GM18868 (cell line): ENCODE measurements around the gene WWC1.
A peak's percentile ranks its signal among the peaks of the same experiment; 100 is the strongest.
"Not testable (repeated sequence)": the region's sequence is repeated elsewhere in the genome, so short reads cannot be mapped to it uniquely, and the experiment has no call there.

Experiments used
- ATAC-seq: cut with Tn5 transposase; IDR thresholded peaks from one replicate; pipeline ENCODE4 v1.9.1; 2021; ENCODE audit warnings: mild to moderate bottlenecking, moderate library complexity; ENCODE audit not compliant: unreplicated experiment

Gene WWC1

DNA sequence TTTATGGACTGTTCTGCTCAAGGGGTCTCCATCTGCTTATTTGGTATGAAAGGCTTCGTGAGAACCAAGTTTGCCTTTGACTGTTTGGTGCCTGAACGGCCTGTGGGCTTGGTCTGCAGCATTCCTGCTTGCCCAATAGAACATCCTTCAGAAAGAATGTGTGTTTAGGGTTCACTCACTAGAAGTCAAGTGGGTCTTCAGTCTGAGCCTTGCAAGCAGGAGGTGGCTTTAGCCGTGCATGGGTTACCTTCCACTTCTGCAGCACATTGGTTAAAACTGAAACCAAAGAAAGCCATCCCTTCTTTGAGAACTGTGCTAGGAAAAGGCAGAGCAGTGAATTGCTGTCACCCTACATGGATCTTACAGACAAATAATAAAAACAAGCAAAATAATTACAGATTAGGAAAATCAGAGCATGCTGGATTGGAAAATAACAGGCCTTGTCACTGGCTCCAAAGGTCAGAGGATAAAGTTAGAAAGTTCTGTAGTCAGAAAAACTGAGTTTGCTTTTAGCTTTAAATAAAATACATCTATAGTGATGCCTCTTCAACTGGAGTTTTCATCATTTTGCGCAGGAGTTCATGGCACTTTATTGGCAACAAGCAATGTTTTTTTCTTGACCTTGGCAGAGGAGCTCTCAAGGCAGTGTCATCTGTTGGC is 16.6 kb downstream of the WWC1 start:
- peak; percentile 49 for ATAC-seq

DNA sequence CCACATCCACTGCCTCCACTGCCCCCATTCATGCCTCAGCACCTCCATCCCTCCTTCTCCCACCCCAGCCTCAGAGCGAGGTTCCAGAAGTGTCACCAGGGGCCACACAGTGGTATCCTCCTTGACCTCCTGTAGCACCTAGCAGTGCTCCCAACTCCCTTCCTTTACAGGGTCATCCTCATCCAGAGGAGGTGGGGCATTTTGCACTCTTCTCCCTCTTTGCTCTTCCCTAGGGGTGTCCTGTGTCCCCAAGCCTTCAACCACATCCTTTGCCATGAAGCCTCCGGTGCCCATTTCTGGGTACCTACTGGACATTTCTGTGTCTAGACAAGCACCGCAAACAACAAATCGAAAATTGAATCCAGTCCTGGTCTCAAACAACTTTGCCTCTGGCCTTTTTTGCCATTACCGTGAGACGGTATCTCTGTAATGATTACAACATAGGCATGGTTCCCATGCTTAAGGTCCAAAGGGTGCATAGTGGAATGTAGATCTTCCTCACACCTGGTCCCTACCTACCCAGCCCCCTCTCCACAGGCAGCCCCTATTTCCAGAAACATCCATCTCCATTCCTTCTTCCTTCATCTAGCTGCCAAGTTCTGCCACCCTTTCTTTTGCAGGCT is 17.6 kb downstream of the WWC1 start:
- ATAC-seq: no peak

DNA sequence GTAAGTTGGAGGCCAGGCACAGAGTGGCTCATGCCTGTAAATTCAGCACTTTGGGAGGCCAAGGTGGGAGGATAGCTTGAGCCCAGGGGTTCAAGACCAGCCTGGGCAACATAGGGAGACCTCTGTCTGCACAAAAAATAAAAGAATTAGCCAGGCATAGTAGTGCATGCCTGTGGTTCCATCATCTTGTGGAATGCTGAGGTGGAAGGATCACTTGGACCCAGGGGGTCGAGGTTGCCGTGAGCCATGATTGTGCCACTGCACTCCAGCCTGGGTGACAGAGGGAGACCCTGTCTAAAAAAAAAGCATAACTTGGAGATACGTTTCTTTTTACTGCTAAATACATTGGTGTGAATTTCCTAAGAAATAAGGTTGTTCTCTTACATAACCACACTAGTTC is 19.1 kb downstream of the WWC1 start:
- not testable (repeated sequence) for ATAC-seq

DNA sequence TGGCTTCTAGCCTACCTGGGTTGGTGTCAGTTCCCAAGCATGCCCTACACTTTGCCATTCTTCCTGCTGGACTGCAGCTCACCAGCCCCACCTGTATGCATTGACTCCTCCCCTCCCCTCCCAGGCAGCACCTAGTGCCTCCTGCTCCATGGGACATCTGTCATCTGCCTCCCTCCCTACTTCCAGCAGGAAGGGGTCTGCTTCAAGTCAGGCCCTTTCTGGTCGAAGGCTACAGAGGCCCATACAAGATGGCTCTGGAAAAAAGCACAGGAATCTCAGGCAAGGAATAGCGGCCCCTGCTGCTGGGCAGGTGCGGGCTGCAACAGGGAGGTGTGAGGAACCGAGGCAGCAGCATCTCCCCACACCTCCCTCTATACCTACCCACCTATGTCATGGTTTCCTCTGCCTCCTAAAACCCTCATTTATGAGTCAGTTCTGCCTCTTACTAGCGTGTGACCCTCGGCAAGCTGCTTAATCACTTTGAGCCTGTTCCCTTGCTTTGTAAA is 19.7 kb downstream of the WWC1 start:
- ATAC-seq: no peak

DNA sequence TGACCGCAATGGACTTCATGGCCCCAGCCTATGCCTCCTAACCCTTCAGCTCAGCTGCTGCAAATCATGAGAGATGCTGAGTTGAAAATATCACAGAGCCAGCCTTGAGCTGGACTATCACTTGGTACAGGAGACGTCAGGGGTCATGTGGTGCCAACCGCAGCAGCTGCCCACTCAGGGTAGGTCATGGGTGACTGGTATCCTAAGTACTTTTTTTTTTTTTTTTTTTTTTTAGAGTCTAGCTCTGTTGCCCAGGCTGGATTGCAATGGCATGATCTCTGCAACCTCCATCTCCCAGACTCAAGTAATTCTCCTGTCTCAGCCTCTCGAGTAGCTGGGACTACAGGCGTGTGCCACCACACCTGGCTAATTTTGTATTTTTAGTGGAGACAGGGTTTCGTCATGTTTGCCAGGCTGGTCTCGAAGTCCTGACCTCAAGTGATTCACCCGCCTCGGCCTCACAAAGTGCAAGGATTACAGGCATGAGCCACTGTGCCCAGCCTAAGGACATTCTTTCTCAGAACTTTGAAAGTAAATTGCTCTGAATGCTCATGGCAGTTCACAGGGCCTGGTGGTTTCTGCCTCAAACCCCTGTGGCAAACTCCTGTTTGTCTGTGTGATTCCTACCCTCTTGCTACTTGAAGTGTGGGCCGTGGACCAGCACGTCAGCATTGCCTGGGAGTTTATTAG is 21.3 kb downstream of the WWC1 start:
- ATAC-seq: no peak

DNA sequence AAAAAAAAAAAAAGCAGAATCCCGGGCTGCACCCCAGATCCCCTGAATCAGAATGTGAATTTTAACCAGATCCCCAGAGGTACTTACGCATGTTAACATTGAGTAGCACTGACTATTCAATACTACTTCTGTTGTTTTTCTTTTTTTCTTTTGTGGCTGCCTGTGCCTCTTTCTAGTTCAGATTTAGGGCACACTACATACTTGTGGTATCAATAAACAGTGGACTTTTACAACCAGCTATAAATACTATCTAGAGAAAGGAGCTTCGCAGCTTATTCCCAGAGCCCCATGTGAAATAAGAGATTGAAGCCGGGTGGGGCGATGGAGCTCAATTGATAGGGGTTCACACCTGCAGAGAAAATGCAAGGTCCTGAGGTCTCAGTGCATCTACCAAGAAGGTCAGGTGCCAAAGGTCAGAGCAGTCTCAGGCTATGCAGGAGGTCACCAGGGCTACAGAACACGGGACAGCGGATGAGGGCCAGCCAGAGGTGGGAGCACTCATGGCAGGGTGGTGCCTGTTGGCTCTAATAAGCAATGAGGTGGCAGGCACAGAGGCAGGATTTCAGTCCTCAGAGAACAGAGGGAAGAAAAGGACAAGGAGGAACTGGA is 22.3 kb downstream of the WWC1 start:
- ATAC-seq: no peak

DNA sequence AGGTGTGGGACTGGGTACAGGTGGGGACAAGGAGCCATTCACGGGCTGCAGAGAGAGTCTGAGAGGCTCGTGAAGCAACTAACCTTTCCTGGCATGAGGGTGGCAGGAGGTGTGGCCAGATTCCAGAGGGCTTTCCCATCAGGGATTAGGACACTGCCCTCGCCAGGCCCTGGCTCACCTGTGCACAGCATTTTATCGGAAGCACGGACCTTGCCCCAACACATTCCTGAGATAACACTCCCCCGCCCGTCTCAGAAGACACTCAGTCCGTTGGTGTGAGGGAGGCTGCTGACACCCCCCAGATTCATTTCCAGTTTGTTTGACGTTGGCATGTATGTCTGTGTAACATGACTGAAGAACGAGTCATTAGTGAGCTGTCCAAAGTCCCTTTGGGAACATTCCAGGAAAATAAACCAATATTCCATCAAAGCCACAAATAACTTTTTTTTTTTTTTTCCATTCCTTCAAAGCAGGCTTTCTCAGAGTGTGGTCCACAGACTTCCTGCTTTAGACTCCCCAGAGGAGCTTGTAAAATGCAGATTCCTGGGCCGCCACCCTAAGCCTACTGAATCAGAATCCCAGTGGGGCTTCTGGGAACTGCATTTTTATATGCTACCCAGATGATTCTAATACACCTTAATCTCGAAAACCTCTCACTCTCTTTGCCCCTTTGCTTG is 23.4 kb downstream of the WWC1 start:
- no peak for ATAC-seq

DNA sequence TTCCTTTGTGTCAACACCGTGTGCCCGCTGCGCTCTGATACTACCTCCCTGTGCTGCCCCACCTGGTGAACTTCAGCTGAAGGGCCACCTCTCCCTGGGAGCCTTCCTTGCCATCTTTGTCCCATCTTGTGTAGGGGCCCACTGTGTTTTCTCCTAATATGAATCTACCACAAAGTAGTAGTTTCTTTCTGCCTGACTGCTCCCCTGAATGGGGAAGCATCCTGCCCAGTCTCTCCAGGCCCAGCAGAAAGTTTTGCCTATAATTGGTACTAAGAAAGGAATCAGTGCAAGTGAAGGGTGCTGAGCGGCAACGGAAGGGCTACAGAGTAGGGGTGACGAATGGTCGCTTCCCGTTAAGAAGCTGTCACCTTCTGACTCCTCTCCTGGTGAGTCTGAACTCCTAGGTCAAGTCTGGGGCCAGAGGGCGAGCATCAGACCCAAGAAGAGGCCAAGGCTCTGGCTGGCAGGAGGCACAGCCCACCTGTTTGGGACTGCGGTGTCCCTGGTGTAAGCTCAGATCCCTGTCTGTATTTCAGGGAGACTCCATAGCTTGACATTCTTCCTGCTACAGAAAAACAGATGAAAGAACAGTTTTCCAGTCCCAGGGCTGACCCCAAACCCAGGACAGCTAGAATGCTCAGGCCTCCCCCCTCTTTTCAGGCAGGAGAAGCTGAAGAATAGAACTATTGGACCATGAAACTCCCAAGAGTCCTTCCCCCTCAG is 24.1 kb downstream of the WWC1 start:
- ATAC-seq: no peak

DNA sequence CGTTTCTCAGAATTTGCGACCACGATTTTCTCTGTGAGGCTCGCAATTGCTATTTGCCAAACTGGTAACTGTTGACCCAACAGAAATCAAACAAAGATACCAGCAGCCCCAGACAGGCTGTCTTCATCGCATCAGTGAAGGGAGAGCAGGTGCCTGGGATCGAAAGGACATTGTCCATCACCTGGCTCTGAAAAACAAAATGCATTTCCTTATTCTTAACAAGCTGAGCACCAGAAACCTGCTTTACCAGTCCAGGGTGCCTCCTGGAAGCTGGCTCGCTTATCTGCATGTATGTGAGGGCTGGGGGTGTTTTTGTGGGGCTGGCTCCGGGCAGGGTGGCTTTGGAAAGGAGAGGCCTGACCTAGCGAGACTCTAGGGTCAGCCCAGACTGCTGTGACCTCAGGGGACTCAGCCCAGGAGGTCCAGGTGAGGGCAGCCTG is 24.7 kb downstream of the WWC1 start:
- no peak for ATAC-seq

DNA sequence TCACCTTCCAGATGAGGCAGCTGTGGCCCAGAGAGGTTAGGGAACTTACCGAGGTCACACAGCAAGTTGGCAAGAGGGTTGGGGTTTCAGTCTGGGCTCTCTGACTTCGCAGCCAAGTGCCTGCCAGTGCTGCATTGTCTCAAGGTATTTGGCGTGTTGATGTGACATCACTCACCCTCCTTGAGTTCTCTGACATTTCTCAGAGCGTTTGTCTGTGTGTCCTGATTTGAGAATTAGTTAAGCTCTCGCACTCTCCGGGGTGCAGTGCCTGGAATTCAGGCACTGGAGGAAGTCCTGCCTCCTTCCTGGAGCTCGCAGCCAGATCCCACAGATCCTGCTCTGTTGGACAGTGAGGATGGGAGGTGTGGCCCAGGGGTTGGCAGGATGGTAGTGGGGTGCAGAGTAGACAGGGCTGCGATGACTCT is 25.7 kb downstream of the WWC1 start:
- ATAC-seq: no peak

DNA sequence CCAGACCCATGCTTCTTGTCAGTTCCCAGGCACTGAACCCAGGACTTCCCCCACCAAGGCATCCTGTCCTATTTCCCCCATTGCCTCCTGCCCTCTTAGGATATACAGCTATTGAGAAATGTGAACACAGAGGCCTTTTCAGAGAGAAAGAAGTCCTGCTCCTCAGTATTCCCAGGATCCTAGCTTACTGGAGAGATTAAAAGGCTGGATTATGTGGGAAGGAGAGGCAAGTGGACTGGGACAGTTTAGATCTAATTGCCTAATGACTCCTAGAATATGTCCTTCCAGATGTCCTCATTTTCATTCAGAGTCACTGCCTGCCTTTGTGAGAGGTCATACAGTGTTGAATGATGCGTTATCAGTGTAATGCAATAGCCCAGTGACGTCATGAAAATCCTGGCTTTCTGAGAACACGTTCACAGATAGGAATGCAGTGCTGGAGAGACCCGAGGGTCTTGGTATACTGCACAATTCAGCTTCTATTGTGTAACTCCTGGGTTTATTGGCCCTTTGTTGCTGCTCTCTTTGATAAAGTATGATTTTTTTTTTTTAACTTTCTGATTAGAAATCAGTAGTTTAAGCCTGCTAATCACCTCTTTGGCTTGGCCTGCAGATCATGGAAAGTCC is 26.2 kb downstream of the WWC1 start:
- ATAC-seq: no peak

DNA sequence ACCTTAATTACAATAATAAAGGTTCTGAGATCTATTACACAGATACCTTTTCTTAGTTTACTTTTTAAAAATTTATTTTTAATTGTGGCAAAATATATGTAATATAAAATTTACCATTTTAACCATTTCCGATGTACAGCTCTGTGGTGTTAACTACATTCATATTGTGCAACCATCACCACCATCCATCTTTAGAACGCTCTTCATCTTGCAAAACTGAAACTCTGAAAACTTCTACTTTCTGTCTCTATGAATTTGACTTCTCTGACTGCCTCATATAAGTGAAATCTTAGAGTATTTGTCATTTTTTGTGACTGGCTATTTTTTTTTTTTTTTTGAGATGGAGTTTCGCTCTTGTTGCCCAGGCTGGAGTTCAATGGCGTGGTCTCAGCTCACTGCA is 26.8 kb downstream of the WWC1 start:
- ATAC-seq: no peak

DNA sequence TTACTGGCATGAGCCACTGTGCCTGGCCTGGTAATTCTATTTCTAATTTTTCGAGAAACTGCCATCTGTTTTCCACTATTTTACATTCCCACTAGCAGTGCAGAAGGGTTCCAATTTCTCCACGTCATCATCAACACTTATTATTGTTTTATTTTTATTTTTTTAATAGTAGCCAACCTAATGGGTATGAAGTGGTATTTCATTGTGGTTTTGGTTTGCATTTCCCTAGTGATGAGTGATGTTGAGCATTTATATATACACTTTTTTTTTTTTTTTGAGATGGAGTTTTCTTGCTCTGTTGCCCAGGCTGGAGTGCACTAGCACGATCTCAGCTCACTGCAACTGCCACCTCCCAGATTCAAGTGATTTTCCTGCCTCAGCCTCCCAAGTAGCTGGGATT is 28.3 kb downstream of the WWC1 start:
- ATAC-seq: no peak

DNA sequence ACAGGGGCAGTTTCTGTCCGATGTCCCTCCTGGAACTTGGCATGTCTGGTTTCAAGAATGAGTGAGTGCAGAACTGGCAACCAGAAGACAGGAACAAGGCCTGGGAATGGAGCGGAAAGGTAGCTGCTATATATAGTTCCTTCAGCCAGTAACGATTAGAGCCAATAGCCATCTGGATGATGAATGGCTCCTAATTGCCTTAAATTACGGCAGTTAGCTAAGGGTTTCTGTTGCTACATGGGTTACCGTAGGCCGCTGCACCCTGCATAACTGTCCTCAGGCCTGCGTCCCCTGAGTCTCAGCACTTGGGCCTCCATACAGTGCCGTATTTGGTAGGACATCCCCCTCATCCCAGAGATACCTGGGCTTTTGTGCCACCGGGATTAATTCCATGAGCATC is 29.4 kb downstream of the WWC1 start:
- no peak for ATAC-seq

DNA sequence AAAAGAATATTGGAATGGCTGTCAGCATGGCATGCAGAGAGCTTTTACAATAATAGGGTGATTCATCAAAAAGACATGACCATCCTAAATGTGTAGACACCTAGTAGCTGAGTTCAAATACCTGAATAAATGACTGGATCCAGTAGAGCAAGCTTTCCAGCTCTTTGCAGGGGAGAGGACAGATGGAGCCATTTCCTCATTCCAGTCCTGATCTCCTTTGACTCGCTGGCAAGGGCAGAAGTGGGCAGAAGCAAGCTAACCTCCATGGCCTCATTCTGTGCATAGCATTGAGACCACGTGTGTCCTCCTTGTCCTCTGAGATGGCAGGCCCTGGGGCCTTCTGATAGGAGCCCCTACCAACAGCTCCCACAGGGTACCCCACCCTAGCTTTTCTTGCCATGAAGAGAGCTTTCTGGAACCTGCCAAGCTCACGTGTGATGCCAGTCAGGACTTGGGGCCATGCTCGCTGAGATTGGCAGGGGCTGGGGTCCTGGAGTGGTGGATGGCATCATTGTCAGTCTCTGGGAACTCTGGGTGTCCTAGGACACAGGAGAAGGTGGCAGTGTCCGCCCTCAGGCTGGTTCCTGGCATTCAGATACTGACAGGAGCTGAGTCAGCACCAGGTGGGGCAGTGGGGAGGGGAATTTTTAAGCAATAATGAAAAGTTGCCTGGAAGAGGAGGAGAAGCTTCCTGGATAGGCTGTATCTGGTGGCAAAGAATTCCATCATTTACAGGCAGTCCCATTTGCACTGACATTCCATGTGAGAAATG is 33.6 kb downstream of the WWC1 start:
- no peak for ATAC-seq

DNA sequence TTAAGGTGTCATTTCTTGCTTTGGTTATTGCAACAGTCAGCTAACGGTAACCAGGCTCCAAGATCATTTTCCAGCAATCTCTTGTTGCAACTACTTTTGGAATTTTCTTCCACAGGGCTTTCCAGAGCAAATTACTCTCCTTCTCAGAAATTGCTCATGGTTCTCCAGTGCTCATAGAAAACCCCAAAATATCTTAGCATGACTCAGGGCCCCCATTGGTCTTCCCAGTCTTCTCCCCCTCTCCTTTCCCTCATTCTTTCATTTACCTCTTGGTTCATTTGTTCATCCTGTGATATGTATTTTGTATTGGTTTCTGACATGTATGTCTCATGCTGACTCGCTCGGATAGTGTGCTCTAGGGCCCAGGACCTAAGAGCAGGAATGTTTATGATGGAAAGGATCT is 35.6 kb downstream of the WWC1 start:
- ATAC-seq: no peak

DNA sequence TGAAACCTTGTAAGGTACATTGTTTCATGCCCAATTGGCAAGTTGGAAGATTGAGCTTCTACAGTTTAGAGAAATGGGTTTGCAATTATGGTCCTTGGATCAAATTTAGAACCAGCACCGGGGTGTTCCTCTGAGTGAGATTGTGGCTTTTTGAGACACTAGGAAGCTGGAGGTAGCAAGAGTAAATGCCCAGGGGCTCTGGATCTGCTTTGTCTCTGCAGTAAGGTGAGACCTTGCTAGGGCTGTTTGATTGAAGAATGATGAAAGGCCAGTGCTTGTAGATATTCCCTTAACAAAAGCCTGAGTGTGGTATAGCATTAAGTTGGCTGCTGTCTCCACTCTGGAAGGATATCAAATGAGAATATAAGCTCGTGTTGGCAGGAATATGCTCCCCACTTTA is 36.0 kb downstream of the WWC1 start:
- no peak for ATAC-seq

DNA sequence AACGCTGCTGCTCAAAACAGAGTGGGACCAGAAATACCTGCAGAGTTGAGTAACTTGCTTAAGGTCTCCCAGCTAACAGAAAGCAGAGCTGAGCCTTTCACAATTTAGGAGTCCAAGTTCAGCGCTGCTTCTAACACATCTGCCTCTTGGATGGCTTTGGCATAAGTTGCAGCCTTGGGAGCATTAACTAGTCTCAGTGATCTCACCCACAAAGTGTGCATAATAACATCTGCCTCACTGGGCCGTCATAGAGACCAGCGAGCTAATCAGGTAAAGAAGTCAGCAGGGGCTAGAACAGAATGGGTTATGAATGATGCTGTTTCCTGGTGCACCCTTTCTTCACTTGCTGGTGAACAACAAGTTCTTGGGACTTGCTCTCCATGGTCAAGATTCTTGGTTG is 36.5 kb downstream of the WWC1 start:
- ATAC-seq: no peak

DNA sequence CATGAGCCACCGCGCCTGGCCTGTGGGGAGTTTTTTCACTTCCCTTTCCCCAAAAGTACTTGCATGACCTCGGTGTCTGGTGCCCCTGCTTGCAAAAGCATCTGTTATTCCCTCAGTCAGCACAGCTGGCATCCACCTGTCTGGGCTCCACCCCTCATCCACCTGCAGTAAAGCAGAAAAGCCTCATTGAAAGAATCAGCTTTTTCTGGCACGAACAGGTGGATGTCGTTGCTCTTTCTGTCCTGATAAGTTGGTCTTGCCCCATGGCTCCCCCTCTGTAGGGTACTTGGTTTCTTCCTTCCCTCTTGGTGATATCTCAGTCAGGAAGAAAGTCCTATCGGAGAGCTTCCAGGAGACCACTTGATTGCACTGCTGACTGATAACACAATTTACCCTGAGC is 37.4 kb downstream of the WWC1 start:
- peak; percentile 76 for ATAC-seq
